Transverse colon (tissue), 4 donors: Measurements from ENCODE around the gene RASGRP3.

Experiments used
- EP300 ChIP-seq: sonication (generic); formaldehyde crosslinking; IDR thresholded peaks from one replicate; pipeline ENCODE4 v1.6.1; 2017; ENCODE audit warnings: antibody characterized with exemption, low read depth
- POLR2A ChIP-seq: fragments of 450-650 bp; IDR thresholded peaks from one replicate; pipeline ENCODE4 v1.6.1; 2016; ENCODE audit warnings: antibody characterized with exemption, mild to moderate bottlenecking, moderate library complexity
- POLR2AphosphoS5 ChIP-seq, 3 donors: sonication (generic); formaldehyde crosslinking; IDR thresholded peaks; one replicate each; pipeline ENCODE4 v1.6.1; 2016; ENCODE audit warnings: antibody characterized with exemption in 3 of 3
- TF ChIP-seq, protein P1 (sequence below), 5 experiments: fragments of 200-600 bp in 3 of 5; fragments of 450-650 bp in 2 of 5; sonication (generic) in 3 of 5; IDR thresholded peaks; 1 replicate in 2 of 5; 2 replicates in 3 of 5; pipeline ENCODE4 v1.5.1; 2016 to 2017; ENCODE audit warnings: antibody characterized with exemption in 5 of 5, inconsistent platforms in 3 of 5, mild to moderate bottlenecking in 2 of 5, moderate library complexity in 1 of 5

DNA sequence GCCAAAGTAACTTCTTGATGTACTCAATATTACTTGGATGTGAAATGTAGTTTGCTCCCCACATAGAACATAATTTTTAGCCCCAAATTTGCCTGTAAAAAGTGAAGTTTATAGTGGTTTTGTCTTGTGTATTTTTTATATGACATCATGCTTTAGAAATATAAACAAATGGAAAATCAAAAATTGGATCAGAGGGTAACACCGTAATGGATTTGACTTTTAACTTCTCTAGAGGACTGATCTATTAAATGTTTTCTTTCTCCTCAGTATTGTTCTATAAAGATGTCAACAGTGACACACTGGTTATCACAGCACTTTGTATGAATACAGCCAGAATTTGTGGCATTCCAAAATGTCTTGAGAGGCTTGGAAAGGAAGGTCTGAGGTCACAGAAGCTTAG is 45.6 kb upstream of the RASGRP3 start:
- TF ChIP-seq, protein P1, sequence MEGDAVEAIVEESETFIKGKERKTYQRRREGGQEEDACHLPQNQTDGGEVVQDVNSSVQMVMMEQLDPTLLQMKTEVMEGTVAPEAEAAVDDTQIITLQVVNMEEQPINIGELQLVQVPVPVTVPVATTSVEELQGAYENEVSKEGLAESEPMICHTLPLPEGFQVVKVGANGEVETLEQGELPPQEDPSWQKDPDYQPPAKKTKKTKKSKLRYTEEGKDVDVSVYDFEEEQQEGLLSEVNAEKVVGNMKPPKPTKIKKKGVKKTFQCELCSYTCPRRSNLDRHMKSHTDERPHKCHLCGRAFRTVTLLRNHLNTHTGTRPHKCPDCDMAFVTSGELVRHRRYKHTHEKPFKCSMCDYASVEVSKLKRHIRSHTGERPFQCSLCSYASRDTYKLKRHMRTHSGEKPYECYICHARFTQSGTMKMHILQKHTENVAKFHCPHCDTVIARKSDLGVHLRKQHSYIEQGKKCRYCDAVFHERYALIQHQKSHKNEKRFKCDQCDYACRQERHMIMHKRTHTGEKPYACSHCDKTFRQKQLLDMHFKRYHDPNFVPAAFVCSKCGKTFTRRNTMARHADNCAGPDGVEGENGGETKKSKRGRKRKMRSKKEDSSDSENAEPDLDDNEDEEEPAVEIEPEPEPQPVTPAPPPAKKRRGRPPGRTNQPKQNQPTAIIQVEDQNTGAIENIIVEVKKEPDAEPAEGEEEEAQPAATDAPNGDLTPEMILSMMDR (IDR thresholded peaks at IDR 0.05) = no peak
- TF ChIP-seq EP300 (no peak), POLR2AphosphoS5 (IDR thresholded peaks at IDR 0.05) (no peak), POLR2A (no peak)
